ENCODE results near the gene SBK2. TPM values are rescaled to one million over a fixed set of nuclear protein-coding genes. Genes with fewer than 3 reads are reported as not detected.

SBK2 gene
- total RNA-seq, 4 donors from 2014 or later: not detected

GRCh38 chr19:55489711-55490477 is 47.0 kb downstream of the SBK2 start:
- H3K4me3 ChIP-seq: no peak overlapping the region
- H3K27ac ChIP-seq: peak overlapping the region in 1 of 4 donors; percentile 52
- DNase-seq: no peak
- no peaks in the 10 kb centered on the region for H3K36me3 ChIP-seq
- H3K4me1 ChIP-seq: peaks cover 0 to 30% (median 2%) of the 10 kb centered on the region in 4 donors
- H3K27me3 ChIP-seq: no peaks in the 10 kb centered on the region
- H3K9me3 ChIP-seq: no peaks in the 10 kb centered on the region
- TF ChIP-seq, protein P1, sequence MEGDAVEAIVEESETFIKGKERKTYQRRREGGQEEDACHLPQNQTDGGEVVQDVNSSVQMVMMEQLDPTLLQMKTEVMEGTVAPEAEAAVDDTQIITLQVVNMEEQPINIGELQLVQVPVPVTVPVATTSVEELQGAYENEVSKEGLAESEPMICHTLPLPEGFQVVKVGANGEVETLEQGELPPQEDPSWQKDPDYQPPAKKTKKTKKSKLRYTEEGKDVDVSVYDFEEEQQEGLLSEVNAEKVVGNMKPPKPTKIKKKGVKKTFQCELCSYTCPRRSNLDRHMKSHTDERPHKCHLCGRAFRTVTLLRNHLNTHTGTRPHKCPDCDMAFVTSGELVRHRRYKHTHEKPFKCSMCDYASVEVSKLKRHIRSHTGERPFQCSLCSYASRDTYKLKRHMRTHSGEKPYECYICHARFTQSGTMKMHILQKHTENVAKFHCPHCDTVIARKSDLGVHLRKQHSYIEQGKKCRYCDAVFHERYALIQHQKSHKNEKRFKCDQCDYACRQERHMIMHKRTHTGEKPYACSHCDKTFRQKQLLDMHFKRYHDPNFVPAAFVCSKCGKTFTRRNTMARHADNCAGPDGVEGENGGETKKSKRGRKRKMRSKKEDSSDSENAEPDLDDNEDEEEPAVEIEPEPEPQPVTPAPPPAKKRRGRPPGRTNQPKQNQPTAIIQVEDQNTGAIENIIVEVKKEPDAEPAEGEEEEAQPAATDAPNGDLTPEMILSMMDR (IDR thresholded peaks at IDR 0.05): no peak
- no peak for TF ChIP-seq POLR2A (IDR thresholded peaks at IDR 0.05)

- peaks cover 0 to 36% (median 8%) of the 10 kb centered on the region in 4 donors for H3K4me1 ChIP-seq
- DNase-seq: no peak
- H3K27me3 ChIP-seq: no peaks in the 10 kb centered on the region
- no peak overlapping the region for H3K4me3 ChIP-seq
- TF ChIP-seq, protein P1 (IDR thresholded peaks at IDR 0.05): no peak
- no peak for TF ChIP-seq POLR2A (IDR thresholded peaks at IDR 0.05)
- H3K27ac ChIP-seq: peak overlapping the region in 2 of 4 donors; percentile 25 to 87
- no peaks in the 10 kb centered on the region for H3K9me3 ChIP-seq
- peaks cover 0 to under 1% (median 0%) of the 10 kb centered on the region in 3 donors for H3K36me3 ChIP-seq
Observed at GRCh38 chr19:55488986-55489710, 47.8 kb downstream of the SBK2 start.

DNA sequence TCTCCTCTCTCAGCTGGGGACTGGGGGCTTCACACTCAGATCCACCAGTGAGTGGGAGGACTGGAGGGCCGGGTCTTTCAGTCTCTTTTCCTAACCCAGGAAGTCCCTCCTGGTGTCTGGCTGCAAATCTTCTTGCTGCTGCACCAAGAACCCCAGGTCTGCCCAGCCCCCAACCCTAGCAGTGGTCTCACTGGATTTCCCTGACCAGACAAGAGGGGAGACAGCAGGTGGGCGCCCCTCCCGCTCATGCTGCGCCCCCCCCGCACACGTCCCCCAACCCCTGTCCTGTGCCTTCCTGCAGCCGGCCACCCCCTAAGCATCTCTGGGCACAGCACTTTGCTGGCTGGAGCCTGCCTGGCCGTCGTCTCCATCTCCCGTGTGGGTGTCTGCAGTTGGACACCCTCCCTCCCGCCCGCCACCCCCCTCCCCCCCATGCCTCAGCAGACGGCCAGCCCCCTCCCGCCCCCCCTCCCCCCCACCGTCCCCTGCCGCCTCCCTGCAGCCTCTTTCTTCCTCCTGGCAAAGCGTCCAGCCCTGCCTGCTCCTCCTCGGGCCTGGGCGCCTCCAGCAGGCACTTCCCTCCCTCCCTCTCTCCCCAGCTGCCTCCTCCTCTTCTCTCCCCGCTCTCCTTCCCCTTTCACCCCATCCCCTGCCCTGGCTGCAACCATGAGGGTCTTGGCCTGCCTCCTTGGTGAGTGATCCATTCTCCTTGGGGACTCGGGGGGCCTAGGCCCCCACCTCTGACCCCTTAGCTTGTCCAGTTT is 48.8 kb downstream of the SBK2 start, which contains the start of gene SSC5D:
SSC5D (plus strand) TSS at position 513 of the 764 bp plus-strand sequence; CDS start at position 667, 154 bp downstream.
- peaks cover 0 to 42% (median 12%) of the 10 kb centered on the region in 4 donors for H3K4me1 ChIP-seq
- H3K4me3 ChIP-seq: peak within 1 kb of the TSS in 1 of 4 donors; percentile 13
- peaks cover 0 to 11% (median 0%) of the 10 kb centered on the region in 3 donors for H3K36me3 ChIP-seq
- no peaks in the 10 kb centered on the region for H3K27me3 ChIP-seq
- no peaks in the 10 kb centered on the region for H3K9me3 ChIP-seq
- no peak for TF ChIP-seq POLR2A (IDR thresholded peaks at IDR 0.05)
- TF ChIP-seq, protein P1 (IDR thresholded peaks at IDR 0.05): no peak
- H3K27ac ChIP-seq: peak within 1 kb of the TSS; percentile 48 to 87 (median 80)
- no peak for DNase-seq

DNA sequence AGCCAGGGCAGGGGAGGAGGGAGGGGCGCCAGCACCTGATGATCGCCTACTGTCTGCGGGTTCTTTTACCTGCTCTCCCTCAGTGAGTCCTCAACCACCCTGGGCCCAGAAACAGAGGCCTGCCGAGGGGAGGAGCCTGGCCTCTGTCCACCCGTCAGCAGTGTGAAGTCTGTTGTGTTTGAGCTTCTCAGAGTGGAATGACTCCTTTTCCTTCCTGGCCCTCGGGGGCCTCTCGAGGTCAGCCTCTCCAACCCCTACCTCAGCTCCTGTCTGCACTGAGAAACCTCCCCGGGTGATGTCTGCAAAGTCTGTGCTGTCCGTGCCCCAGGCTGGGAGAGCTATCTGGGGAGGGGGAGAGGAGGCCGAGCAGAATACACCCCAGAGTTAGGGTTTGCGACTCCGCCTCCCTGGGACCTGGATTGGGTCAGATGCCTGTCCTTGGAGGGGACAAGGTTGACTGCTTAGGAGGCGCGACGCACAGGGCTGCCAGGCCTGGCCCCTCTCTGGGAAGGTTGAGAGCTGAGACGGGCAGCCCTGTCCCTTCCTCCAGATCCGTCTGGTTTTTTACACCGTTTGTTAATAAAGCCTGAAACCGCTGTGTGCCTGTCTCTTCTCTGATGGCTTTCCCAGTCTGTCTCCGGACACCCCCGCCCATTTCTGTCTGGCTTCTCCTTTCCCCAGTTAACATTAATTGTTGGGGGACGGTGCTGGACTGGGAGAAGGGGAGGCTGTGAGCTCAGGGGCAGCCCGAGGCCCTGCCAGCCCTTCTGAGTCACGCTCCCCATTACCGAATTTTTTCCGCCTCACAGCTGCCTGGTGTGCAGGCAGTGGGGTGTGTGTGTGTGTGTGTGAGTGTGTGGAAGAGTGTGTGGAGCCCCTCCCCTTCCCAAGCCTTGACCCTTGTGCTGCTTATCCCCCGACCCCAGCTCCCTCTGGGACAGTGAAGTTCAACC is 49.7 kb downstream of the SBK2 start:
- TF ChIP-seq, protein P1 (IDR thresholded peaks at IDR 0.05): no peak
- TF ChIP-seq POLR2A (IDR thresholded peaks at IDR 0.05): no peak
- H3K27ac ChIP-seq: peak overlapping the region; percentile 48 to 87 (median 80)
- no peaks in the 10 kb centered on the region for H3K27me3 ChIP-seq
- H3K4me1 ChIP-seq: peaks cover 0 to 42% (median 12%) of the 10 kb centered on the region in 4 donors
- no peak overlapping the region for H3K4me3 ChIP-seq
- no peak for DNase-seq
- no peaks in the 10 kb centered on the region for H3K9me3 ChIP-seq
- peaks cover 0 to 20% (median 0%) of the 10 kb centered on the region in 3 donors for H3K36me3 ChIP-seq

Measured in Peyer's patch (tissue), 4 donors.